Stimulated activated CD4-positive, alpha-beta T cell treated with anti-CD3 and anti-CD28 coated beads, TNF-alpha, amount 100 ng/mL, for 24 hours (primary cell): ENCODE results near the gene ADGRF4.
"Not testable (repeated sequence)": the region's sequence is repeated elsewhere in the genome, so short reads cannot be mapped to it uniquely, and the experiment has no call there.

Experiments used
- DNase-seq, 3 experiments: peaks; one replicate each; pipeline ENCODE4 v3.0.0-alpha.2; 2020; ENCODE audit warnings: low read depth in 3 of 3

ADGRF4 gene

GRCh38 chr6:47734831-47735481 is 36.6 kb downstream of the ADGRF4 start:
- DNase-seq = no peak

DNA sequence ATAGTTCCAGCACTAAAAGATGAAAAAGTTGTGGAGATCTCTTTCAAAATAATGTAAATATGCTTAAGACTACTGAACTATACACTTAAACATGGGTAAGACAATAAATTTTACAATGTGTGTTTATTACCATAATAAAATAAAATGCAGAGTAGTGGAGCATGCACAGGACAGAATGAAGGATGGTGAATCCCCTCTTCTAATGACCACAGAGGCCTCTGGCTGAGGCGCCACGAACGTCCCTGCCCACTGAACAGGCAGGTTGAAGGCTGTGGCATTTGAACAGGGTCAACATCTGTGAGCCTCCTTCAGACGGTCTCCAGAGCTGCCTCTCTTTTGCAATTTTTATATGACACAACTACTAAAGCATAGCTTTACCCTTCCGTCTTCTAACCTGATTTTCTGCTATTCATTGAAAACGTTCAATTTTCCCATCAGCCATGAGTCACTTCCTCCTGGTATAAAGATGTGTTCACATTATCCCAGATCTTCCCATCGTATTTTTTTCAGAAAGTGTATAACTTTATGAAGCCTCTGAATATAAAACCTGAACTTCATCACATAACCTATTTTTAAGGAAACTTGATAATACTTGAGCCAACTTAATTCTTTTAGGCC is 37.8 kb downstream of the ADGRF4 start:
- no peak for DNase-seq

DNA sequence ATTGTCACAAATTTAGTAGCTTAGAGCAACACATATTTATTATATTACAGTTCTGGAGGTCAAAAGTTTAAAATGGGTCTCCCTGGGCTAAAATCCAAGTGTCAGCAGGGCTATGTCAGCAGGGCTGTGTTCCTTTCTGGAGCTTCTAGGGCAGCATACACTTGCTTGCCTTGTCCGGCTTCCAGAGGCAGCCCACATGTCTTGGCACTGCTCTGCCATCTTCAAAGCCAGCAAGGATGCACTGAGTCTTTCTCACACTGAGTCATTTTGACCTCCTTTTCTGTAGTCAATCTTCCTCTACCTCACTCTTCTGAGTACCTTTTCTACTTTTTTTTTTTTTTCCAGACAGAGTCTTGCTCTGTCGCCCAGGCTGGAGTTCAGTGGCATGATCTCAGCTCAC is 39.0 kb downstream of the ADGRF4 start:
- no peak for DNase-seq

DNA sequence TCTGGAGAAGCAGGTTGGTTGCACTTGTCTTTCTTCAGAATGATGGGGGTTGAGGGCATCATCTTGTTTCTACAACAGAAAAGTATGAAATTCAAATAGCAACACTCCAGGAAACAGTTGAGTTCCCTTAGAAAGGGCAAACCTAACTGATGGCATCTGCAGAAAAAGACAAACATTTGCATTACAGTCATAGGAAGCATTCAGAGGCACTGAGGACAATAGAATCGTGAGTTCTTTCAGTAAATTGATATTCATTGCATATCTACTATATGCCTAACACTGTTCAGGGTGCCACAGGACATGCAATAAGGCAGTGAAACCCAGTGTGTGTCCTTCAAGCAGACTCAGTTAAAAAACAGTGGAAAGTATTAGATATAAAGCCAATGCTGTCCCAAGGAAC is 42.3 kb downstream of the ADGRF4 start:
- DNase-seq = no peak

DNA sequence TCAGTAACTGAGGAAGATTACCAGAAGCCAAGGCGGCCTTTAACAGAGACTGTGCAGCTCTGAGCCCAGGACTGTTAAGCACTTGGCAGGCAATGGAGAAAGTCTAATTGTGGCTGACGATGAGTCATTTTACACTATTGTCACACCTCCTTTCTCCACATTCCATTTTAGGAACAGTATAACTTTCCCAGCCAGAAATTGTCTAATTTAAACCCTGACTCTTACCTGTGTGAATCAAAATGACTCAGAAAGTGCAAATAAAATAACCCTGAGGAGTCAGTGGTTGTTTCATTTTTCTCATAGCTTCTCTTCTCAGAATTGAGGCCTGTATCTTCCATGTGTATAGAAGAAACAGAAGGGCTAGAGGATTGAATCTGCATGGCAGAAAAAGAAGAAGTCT is 43.4 kb downstream of the ADGRF4 start:
- DNase-seq = no peak

DNA sequence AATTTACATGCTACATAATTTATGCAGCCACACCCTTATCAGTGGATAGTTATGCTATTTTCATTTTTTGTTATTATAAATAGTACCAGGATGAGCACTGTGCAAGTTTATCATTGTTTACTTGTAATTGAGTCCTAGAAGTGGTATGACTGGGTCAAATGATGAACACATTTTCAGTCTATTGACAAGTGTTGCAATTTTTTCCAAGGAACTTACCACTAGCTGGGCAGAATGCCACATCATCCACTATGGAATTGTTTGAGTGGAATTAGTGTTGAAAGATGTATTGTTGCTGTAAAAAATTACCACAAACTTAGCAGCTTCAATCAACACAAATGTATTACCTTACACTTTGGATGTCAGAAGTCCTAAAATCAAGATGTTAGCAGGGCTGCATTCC is 45.4 kb downstream of the ADGRF4 start:
- no peak for DNase-seq

DNA sequence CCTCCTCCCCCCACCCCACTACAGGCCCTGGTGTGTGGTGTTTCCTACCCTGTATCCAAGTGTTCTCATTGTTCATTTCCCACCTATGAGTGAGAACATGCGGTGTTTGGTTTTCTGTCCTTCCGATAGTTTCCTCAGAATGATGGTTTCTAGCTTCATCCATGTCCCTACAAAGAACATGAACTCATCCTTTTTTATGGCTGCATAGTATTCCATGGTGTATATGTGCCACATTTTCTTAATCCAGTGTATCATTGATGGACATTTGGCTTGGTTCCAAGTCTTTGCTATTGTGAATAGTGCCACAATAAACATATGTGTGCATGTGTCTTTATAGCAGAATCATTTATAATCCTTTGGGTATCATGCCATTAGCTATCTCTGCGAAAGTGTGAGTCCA is 46.9 kb downstream of the ADGRF4 start:
- not testable (repeated sequence) for DNase-seq

GRCh38 chr6:47749757-47750156 is 51.4 kb downstream of the ADGRF4 start:
- no peak for DNase-seq

- no peak for DNase-seq
Measured at GRCh38 chr6:47752801-47753200, 54.4 kb downstream of the ADGRF4 start.

DNA sequence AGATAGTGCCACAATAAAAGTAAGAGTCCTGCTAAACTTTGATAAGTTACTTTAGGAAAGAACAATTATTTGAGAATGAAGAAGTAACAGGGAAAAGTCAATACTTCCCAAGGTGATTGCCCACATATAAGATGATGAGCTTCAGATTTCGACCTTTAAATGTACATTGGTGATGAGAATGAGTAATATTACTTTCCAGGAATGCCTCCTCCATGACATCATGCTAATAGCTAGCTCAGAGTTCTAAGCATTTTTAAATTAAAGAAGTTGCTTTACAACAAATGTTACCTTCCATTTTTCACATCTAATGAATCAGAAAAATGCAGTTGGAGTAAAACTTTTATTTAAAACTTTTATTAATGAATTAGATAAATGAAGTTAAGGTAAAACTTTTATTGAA is 61.0 kb downstream of the ADGRF4 start:
- DNase-seq = no peak

DNA sequence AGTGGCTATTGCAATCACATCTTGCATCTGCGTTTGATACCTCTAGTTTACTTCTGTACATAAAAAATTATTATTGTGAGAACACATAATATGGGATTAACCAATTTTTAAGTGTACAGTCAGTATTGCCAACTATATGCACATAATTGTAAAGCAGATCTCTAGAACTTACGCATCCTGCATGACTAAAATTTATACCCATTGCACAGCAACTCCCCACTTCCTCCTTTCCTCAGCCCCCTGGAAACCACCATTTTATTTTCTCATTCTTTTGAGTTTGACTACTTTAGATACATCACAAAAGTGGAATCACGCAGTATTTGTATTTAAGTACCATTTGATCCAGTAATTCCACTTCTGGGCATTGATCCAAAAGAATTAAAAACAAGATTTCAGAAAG is 64.1 kb downstream of the ADGRF4 start:
- no peak for DNase-seq

DNA sequence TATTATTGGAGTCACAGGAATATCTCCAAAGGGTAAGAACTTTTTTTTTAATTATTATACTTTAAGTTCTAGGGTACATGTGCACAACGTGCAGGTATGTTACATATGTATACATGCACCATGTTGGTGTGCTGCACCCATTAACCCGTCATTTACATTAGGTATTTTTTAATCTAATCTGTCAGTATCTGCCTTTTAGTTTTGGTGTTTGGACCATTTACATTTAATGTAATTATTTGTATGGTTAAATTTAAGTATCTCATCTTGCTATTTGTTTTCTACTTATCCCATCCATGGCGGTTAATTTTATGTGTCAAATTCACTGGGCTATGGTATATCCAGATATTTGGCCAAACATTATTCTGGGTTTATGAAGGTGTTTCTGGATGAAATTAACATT is 68.1 kb downstream of the ADGRF4 start:
- no peak for DNase-seq

GRCh38 chr6:47767102-47767501 is 68.7 kb downstream of the ADGRF4 start:
- no peak for DNase-seq

GRCh38 chr6:47769982-47770381 is 71.6 kb downstream of the ADGRF4 start:
- DNase-seq = no peak
